Stimulated activated CD8-positive, alpha-beta memory T cell treated with anti-CD3 and anti-CD28 coated beads, Interleukin-15, amount 100 ng/mL, for 4 hours (primary cell): Measurements from ENCODE around the gene EPHA7.

Source experiments
- DNase-seq, 2 donors: peaks; one replicate each; pipeline ENCODE4 v3.0.0-alpha.2; 2020; ENCODE audit warnings: low read depth in 2 of 2

The EPHA7 gene

DNA sequence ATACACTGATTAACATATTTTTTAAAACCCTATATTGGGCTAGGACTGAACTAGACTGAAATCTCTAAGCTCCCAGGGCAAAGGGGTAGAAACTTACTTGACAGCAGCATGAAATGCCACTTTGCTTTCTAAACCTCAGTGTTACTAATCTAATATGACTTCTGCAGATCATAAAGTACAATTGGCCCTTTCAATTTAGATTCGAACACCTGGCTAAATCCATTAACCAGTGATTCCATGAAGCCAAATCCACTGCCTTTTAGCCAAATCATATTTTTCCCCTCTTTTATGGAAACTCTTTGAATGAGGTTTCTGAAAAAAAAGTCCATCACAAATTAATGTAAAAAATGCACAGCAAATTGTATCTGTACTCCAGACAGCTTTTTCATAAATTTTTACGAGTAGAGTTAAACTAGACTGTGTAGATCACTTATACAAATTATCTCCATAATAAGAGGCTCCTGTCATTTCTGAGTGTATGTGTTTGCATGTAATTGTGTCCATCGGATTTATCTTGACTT lies 25.7 kb downstream of the EPHA7 start:
- DNase-seq, result no peak

DNA sequence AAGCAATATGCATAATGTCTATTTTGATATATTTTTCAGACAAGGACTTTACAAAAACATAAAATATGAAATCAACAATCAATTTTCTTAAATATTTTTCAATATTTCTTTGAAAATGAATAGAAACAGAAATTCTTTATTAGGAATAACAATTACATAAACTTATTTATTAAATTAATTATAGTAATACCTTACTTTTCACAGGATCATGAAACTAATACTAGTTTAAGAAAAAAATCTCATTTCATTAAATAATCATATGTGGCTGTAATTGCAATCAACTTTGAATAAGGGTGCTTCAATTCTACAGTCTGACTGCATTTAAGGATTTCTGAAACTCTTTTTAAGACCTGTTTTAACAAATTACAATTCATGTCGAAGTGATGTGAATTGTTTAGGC lies 26.6 kb downstream of the EPHA7 start:
- DNase-seq, result no peak

DNA sequence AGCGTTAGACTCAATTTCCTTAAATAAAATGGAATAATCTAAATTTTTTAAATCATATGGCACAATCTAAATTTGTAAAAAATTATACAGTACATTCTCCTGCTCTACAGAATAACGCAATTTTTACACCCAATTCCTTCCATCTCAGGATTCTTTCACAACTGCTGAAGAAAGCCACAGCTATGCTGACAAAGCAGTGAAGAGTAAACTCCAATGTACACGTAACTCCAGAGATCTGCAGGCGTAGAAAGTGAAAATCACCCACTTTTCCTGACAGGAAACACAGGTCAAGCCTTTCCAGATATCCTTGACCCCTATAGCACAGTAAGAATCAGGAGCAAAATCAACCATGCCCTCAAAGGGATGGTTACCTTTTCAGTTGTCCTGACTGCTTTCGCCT lies 27.4 kb downstream of the EPHA7 start:
- DNase-seq, result no peak

DNA sequence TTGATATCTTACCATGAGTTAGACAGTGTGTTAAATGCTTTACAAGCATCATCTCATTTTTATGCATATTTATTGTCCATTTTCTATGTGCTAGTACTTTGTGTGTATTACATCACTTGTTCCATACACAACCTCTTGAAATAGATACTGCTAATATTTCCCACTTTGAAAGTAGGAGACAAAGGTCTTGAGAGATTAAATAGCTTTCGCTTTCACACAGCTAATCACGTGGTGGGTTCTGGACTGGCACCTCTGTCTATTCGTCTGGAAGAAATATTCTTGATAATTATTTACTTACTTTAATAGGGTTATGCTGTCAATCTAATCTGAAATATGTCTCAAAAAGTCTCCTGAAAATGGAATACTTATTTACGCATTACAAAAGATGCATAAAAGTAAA lies 30.2 kb downstream of the EPHA7 start:
- DNase-seq, result no peak

DNA sequence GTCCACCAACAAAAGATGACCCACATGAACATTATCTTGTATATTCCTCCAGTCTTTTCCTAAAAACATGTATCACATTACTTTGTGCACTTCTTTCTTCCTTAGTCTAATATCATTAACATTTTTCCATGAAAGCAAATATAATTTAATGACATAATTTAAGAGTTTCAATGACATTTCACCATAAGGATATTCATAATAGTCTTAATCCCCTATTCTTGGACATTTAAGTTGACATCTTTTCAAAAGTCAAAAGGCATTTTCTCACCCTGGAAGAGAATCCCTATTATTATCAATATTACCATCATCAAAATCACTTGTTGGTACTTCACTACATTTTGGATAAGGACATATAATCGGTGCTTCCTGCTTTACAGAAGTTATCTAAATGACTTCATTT lies 31.3 kb downstream of the EPHA7 start:
- DNase-seq, result no peak

DNA sequence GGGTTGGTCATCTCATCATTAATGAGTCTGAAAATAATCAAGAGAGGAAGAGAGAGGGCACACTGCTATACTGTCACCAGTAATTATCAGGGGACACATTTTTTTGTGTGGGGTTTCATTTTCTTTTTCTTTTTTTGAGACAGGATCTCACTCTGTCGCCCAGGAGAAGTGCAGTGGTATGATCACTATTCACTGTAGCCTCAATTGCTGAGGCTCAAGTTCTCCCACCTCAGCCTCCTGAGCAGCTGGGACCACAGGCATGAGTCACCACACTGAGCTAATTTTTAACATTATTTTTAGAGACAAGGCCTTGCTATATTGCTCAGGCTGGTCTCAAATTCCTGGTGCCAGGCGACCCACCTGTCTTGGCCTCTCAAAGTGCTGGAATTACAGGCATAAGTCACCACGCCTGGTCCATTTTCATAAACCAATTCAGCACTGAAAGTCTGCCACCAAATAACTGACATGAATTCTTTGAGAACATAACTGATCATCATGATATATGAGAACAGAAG lies 43.3 kb downstream of the EPHA7 start:
- no peak for DNase-seq

DNA sequence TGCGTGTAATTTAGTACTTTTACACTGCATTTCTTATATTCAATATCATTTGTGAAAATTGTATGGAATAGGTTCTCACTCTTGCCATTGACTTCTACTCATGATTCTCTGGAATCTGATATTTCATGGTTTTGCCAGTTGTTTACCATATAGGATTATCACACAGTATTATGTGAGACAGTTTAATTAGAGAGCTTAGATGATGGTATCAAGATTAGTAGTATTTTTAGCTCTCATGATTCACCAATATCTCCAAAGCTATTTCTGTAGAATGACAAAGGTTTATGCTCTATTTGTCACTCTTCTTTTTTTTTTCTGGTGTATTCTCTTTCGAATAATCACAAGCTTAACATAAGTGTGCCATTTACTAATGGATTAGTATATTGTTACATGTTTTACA lies 45.9 kb downstream of the EPHA7 start:
- DNase-seq, result no peak

DNA sequence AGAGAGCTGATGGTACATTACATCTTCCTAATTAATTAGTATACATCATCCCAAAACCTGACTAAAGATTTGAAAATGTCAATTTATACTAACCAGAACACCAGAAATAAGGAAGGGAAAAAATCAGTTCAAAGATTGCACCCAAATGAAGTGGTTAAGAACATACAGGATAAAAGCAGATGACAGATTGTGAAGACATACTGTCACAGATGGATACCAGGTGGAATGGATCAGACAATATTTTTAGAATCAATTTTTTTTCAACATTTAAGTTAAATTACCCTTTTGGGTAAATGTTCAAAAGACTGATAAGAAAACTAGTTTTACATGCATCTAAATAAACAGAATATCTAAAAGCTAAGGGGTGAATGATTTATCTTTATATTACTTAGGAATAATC lies 47.6 kb downstream of the EPHA7 start:
- no peak for DNase-seq

DNA sequence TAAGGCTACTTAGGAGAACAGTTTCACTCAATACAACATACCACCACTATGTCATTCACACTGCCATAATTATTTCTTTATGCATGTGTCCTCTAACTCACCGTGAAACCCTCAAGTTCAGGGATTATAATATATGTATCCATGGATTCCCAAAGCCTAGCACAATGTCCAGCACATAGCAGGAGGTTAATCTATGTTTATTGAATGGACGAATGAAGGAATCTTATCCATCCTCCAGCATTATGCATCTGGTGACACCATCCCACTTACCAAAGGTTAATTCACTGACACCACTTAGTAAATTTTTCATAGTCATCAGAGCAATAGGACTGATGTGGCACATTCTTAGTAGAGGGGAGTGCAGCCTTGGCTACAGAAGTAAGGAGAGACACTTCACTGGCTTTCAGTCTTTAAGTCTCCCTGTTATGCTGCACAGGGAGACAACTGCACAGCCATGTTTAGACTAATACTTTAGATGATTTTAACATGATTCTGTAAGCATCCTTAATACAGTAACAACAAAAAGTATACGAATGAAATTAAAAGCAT lies 49.7 kb downstream of the EPHA7 start:
- no peak for DNase-seq

DNA sequence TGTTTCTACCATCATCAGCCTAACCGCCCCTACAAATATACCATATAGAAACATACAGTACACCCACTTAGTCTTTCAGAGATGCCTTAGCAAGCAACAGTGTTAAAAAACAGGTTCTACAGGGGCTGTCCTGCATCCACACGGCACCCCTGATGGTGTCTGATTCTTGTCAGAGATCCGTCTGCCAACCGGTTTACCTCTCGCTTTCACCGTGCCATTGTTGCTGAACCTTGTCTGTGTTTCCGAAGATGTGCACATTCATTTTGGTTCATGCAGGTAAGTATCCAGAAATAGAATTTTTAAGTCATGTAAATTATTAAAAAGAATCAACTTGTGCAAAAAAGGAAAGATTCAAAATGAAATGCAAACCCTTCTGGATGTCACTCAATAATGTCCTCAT lies 52.9 kb downstream of the EPHA7 start:
- DNase-seq, result no peak

DNA sequence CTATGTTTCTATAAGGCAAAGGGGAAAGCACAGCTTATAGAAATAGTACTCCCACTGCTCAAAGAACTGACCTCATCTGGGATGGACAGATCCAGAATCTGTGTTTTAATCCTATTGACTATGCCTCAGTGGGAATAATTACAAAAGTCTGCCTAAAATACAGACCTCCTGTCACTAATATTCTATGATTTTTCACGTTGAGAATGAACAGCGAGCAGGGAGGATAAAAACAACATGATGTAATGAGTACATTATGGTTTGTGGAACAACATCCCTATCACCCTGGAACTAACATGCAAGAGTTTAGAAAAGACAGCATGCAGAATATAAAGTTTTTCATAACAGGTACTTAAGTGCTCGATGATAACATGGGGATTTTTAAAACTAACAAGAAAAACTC lies 53.9 kb downstream of the EPHA7 start:
- DNase-seq, result no peak

DNA sequence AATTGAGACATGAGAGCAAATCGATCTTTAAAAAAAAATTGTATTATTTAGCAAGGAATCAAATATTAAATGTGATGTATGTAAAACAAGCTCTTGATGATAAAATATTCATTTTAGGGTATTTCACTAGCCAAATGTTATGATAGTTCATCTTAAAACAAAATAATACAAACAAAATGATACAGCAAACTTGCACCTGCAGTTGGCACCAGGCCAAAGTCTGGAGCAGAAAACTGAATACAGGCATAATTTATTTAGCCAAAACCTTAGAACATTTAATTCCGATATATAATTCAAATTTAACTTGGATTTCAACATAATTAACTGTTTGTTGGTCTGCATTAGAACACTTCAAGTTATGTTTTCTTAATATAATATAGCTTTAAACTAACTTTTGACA lies 60.9 kb downstream of the EPHA7 start:
- no peak for DNase-seq

DNA sequence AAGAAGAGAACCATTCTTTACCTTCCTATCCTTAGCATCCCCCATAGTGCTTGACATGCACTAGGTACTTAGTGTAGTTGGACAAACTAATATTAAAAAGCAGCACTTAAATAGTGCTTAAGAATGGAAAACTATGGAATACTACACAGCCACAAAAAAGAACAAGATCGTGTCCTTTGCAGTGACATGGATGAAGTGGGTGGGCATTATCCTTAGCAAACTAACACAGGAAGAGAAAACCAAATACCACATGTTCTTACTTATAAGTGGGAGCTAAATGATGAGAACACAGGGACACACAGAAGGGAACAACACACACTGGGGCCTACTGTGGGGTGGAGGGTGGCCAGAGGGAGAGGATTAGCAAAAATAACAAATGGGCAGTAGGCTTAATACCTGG lies 66.8 kb downstream of the EPHA7 start:
- DNase-seq, result no peak

DNA sequence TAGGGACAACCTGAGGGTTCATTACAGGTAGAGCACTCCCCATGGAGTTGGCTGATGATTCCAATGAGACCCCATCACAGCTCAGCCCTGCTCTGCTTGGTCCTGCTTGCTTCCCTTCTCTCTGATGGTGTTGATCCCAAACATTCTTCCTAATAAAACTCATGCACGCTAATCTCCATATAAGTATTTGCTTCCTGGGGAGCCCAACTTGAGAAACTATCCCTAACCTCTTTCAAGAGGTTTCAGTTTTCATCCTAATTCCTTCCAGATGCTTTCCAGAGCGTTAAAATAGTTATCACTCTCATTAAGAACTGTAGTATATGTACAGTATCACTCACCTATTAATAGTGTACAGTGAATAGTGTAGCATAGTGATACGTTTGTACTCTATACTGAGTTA lies 68.1 kb downstream of the EPHA7 start:
- no peak for DNase-seq

DNA sequence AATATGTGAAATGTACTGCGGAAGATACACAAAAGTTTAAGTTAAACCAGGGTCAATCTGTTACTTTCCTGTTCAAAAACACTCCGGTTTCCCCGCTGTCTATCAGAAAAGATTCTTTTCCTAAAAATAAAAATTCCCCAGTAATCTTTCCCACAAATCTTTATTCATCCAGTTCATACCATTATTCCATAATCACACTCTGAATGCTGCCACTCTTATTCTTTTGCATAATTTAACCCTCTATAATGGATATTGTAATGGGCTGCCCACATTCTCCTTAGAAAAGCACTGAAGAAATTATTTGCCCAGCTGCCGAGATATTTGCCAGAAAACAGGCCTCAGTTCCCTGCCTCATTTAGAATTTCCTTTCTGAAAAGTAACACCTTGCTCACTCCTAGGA lies 68.6 kb downstream of the EPHA7 start:
- no peak for DNase-seq

DNA sequence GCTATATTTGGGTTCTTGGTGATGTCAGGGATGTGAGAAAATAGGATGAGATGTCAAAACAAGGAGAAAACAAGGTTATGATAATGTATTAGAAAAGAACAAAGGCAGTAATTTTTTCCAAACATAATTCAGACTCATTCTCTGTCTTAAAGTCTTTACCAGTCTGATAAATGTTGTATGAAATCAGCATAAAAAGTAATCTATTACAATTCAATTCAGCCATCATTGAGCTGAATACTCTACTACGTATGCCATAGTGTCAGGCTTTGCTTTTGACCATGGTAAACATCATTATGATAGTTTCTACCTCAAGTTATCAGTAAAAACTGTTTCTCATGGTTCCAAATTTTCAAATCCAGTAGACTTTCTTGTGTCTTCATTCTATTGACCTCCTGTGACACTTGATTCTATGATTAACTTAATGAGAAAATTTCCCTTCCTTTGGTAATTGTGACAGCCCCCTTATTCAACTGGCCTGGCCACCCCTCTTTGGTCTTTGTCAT lies 75.0 kb downstream of the EPHA7 start:
- DNase-seq, result no peak

DNA sequence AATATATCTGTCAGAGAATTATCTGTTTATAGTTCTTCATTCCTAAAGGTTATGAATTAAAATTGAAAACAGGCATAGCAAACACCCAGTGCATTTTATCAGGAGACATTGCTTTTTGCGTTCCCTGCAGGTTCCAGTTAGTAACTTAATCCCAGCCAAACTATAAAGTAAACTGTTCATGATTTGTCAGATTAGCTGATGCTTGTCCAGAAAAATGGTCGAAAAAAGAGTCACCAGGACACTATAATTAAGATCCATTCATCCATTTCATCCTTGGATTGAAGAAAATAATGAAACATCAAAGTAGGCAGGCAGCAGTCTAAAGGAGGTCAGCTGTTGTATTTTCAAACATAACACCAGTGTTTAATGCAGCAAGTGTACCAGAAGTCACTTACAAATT lies 75.9 kb downstream of the EPHA7 start:
- DNase-seq, result no peak

DNA sequence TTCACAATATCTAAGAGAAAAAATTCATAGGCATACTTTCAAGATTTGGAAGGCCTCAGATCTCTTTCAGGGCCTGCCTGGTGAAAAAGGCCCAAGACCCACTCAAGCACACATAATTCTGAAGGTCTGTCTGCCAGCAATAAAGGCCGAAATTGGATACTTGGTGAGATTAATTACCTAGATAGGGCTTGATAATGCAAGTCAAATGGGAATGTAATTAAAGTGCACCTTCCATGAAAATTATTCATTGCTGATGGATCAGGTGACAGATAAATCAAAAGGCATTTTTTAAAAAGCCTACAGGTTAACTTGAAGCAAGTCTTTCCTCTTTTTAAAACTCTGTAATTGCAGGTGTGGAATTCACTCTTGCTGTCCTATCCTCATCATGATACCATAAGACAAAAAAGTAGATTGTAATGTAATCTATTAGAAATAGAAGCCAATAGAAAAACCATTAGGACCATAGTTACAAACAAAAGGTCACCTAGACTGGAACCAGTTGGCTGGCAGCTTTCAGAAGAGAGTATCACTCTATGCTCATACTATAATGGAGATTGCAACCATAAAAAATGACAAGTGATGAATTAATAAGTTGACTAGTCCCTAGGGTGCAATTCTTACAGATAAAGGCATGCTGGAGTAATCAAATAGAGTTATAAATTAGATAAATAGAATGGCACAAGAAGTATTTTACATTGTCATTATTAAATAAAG lies 77.3 kb downstream of the EPHA7 start:
- no peak for DNase-seq

DNA sequence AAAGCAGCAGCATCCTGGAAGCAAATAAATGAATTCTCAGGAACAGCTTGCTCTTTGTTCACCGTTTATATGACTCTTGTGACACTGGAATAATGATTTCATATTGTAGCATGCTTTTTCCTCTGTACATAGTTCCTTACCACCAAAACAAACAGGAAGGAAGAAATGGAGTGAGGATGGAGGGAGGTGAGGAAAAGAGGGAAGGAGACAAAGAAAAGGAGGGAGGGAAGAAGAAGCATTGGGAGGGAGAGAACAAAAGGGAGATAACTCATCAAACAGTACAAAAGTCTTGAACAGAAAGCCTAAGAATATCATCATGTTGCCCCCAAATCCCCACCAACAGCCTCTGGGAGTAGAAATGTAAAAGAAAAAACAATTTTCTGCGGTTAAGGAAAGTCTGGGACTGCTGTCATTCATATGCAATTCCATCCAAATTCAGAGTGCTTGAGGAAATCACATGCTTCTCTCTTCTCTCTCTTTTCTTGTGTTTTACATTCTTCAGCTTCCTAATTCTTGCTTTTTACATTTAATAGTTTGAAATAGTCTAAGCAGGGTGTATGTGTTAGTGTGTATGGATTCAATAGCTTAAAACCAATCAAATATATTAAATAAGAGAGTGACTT lies 81.5 kb downstream of the EPHA7 start:
- DNase-seq, result no peak

DNA sequence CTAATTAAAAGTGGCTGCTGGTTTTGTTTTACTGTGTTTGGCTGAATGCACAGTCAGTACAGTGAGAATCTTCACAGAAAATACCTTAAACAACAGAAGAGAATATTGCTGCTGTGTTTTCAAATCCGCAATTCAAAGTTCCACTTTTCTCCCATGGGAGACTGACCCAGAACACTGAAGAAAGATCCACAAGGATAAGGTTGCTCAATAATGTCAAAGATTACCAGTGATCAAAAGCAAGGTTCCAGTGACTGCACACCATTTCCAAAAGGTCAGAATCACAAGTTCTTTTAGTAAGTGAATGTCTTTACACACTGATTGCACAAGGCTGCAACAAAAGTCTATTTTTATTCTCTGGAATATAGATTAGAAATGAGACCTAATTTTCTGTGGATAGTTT lies 82.3 kb downstream of the EPHA7 start:
- DNase-seq, result no peak

DNA sequence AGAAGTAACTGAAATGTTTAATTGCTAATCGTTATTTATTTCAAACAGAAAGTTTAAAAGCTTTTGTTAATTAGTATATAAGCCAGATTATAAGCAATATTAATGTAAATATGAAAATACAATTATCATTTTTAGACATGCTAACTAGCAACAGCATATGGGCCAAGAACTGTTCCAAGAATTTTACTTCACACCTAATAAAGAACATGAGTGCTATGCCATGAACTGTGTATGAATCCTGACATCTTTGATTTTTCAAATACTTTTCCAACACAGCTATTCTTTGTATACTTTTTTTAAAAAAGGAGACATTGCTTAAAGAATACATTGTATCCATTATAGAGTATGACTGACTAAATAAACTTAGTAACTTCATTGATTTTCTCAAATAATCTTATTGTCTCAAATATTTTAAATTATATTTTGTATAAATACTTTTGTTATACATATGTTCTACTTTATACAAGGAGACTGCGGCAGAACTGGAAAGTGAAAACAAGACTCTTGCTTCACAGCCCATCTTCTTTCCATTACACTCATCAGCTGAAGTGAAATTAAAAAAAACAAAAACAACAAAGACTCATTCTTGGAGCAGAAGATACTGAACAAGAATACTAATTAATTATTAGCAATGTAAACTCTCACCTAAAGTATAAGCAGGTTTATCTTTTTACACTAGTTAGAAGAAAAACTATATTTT lies 89.9 kb downstream of the EPHA7 start:
- no peak for DNase-seq

DNA sequence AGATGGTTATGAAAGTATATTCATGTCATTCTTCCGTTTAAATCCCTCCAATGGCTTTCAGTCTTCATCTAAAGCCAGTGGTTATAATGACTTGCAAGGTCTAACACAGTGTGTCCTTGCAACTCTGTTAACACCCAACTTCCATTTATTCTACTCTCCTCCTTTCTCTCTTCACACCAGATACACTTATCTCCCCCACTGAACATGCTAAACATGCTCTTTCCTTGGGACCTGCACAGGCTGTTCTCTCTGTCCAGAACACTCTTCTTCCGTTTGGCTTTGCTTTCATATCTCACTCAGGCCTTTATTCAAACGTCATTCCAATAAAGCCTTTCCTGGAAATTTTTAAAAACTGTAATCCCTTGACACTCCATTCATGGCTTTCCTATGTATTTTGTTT lies 91.5 kb downstream of the EPHA7 start:
- no peak for DNase-seq
